HCT116 (cell line): ENCODE measurements around the gene TMEM238. TPM values are rescaled to one million over a fixed set of nuclear protein-coding genes. Genes with fewer than 3 reads are reported as not detected.
A peak's percentile ranks its signal among the peaks of the same experiment; 100 is the strongest.

Experiments
- ATAC-seq: fragments of 200-7000 bp; cut with Tn5 transposase; 2 replicates; pipeline ENCODE4 v1.9.1; 2020; ENCODE audit warnings: mild to moderate bottlenecking, moderate library complexity
- BruUV-seq: library from RNA; stranded (reverse); fragments of 400-500 nt; replicated peaks from 2 replicates; lab custom pipeline; 2021; lab: Mats Ljungman, UMichigan
- CTCF ChIA-PET: fragments of 300-600 bp; sonication (Branson Sonifier 250); formaldehyde crosslinking; loops from one replicate; lab custom pipeline; 2021; ENCODE audit warnings: antibody characterized with exemption; lab: Charles Lee
- POLR2A ChIA-PET: fragments of 300-600, 350-600 bp; sonication (Branson Sonifier 250); formaldehyde crosslinking; loops from one replicate; lab custom pipeline; 2021; ENCODE audit warnings: antibody characterized with exemption; lab: Charles Lee
- RAD21 ChIA-PET, 2 experiments: fragments of 300-600 bp; sonication (Branson Sonifier 250); formaldehyde crosslinking; loops; one replicate each; lab custom pipeline; 2023; ENCODE audit warnings: low total read pairs in 2 of 2; ENCODE audit not compliant: uncharacterized antibody in 2 of 2, unreplicated experiment in 2 of 2, low non-redundant PET in 1 of 2; lab: Charles Lee
- DNase-seq: peaks from one replicate; pipeline ENCODE4 v3.0.0-alpha.2; 2010; ENCODE audit warnings: low read depth, low spot score
- H2AFZ ChIP-seq: fragments of 200-600 bp; shearing (Covaris generic), sonication (generic); 2 replicates; pipeline ENCODE4 v1.6.1; 2017; ENCODE audit warnings: low read depth, mixed run types, mixed read lengths, antibody characterized with exemption, low read length; ENCODE audit not compliant: poor library complexity, severe bottlenecking
- H3K27ac ChIP-seq: 2 replicates; pipeline ENCODE4 v1.5.1; 2012; ENCODE audit warnings: low read depth, low read length
- H3K27me3 ChIP-seq: fragments of 200-600 bp; sonication (generic); 2 replicates; pipeline ENCODE4 v1.6.1; 2016; ENCODE audit warnings: mixed run types, low read length, mixed read lengths; ENCODE audit not compliant: insufficient read depth
- H3K36me3 ChIP-seq, 2 experiments: fragments of 200-500 bp in 1 of 2; fragments of 200-600 bp in 1 of 2; sonication (Bioruptor generic) in 1 of 2; sonication (generic) in 1 of 2; 2 replicates each; pipeline versions ENCODE4 v1.5.1 to v1.6.1; 2014 to 2016; ENCODE audit warnings: low read length in 2 of 2, inconsistent platforms in 1 of 2, mixed read lengths in 1 of 2, mixed run types in 1 of 2; ENCODE audit not compliant: insufficient read depth in 2 of 2, control insufficient read depth in 1 of 2
- H3K4me1 ChIP-seq, 2 experiments: fragments of 200-600 bp in 1 of 2; sonication (generic) in 1 of 2; 2 replicates each; pipeline versions ENCODE4 v1.5.1 to v1.6.1; 2012 to 2017; ENCODE audit warnings: low read length in 2 of 2, inconsistent platforms in 1 of 2, mild to moderate bottlenecking in 1 of 2, mixed read lengths in 1 of 2, mixed run types in 1 of 2, moderate library complexity in 1 of 2; ENCODE audit not compliant: insufficient read depth in 2 of 2, control insufficient read depth in 1 of 2
- H3K4me2 ChIP-seq: fragments of 200-600 bp; sonication (generic); 2 replicates; pipeline ENCODE4 v1.6.1; 2017; ENCODE audit warnings: mixed run types, low read length, mixed read lengths
- H3K4me3 ChIP-seq, 2 experiments: fragments of 200-600 bp in 1 of 2; sonication (generic) in 1 of 2; replicated peaks in 1 of 2; 2 replicates each; pipeline ENCODE4 v1.5.1; 2011 to 2016; ENCODE audit warnings: low read length in 2 of 2, control low read depth in 1 of 2, low read depth in 1 of 2, mild to moderate bottlenecking in 1 of 2, mixed read lengths in 1 of 2, mixed run types in 1 of 2
- H3K79me2 ChIP-seq: fragments of 200-600 bp; sonication (generic); 2 replicates; pipeline ENCODE4 v1.6.1; 2017; ENCODE audit warnings: mild to moderate bottlenecking, mixed run types, low read length, moderate library complexity, mixed read lengths; ENCODE audit not compliant: insufficient read depth
- H3K9ac ChIP-seq: fragments of 200-600 bp; sonication (generic); 2 replicates; pipeline ENCODE4 v1.6.1; 2016; ENCODE audit warnings: low read length, mixed read lengths
- H3K9me2 ChIP-seq: fragments of 200-600 bp; sonication (generic), shearing (Covaris generic); 2 replicates; pipeline ENCODE4 v1.6.1; 2017; ENCODE audit warnings: mixed run types, mild to moderate bottlenecking, moderate library complexity; ENCODE audit not compliant: insufficient read depth
- H3K9me3 ChIP-seq, 2 experiments: fragments of 200-500 bp in 1 of 2; fragments of 200-600 bp in 1 of 2; sonication (Bioruptor generic) in 1 of 2; sonication (generic) in 1 of 2; 2 replicates each; pipeline ENCODE4 v1.6.1; 2014 to 2017; ENCODE audit warnings: low read length in 2 of 2, mixed read lengths in 2 of 2, inconsistent platforms in 1 of 2, low read depth in 1 of 2, mild to moderate bottlenecking in 1 of 2, mixed run types in 1 of 2, moderate library complexity in 1 of 2; ENCODE audit not compliant: control insufficient read depth in 1 of 2, insufficient read depth in 1 of 2
- H4K20me1 ChIP-seq: fragments of 200-600 bp; sonication (generic), shearing (Covaris generic); 2 replicates; pipeline ENCODE4 v1.6.1; 2017; ENCODE audit warnings: mixed run types, mild to moderate bottlenecking, moderate library complexity; ENCODE audit not compliant: insufficient read depth
- CBX3 ChIP-seq: IDR thresholded peaks from 2 replicates; pipeline ENCODE4 v1.6.1; 2012; ENCODE audit warnings: low read depth
- ELF1 ChIP-seq: IDR thresholded peaks from 2 replicates; pipeline ENCODE4 v1.6.1; 2012; ENCODE audit warnings: low read depth, borderline replicate concordance
- EZH2 ChIP-seq: fragments of 200-600 bp; sonication (generic); IDR thresholded peaks from 2 replicates; pipeline ENCODE4 v1.6.1; 2017; ENCODE audit warnings: antibody characterized with exemption, mixed run types
- EZH2phosphoT487 ChIP-seq: fragments of 200-600 bp; IDR thresholded peaks from 2 replicates; pipeline ENCODE4 v1.6.1; 2018; ENCODE audit warnings: antibody characterized with exemption, borderline replicate concordance
- FOSL1 ChIP-seq: IDR thresholded peaks from 2 replicates; pipeline ENCODE4 v1.6.1; 2012; ENCODE audit warnings: low read depth
- JUND ChIP-seq: IDR thresholded peaks from 2 replicates; pipeline ENCODE4 v1.6.1; 2012
- POLR2A ChIP-seq: IDR thresholded peaks from 2 replicates; pipeline ENCODE4 v1.7.0; 2011; ENCODE audit warnings: borderline replicate concordance; ENCODE audit not compliant: insufficient read depth, insufficient read length; ENCODE audit errors: extremely low read depth
- POLR2AphosphoS5 ChIP-seq: IDR thresholded peaks from 2 replicates; pipeline ENCODE4 v1.6.1; 2011; ENCODE audit warnings: mild to moderate bottlenecking, low read depth, low read length, moderate library complexity
- RAD21 ChIP-seq: IDR thresholded peaks from 2 replicates; pipeline ENCODE4 v1.6.1; 2012; ENCODE audit warnings: low read depth, mild to moderate bottlenecking
- SP1 ChIP-seq: IDR thresholded peaks from 2 replicates; pipeline ENCODE4 v1.6.1; 2012; ENCODE audit warnings: low read depth
- TCF7L2 ChIP-seq: IDR thresholded peaks from 2 replicates; pipeline ENCODE4 v1.7.0; 2011; ENCODE audit warnings: borderline replicate concordance, inconsistent platforms; ENCODE audit not compliant: insufficient read depth, insufficient read length; ENCODE audit errors: extremely low read depth
- ZNF274 ChIP-seq: fragments of 200-500 bp; sonication (Bioruptor generic); IDR thresholded peaks from 2 replicates; pipeline ENCODE4 v1.6.1; 2014; ENCODE audit warnings: mild to moderate bottlenecking, low read depth, low read length, inconsistent platforms
- intact Hi-C: fragments of 100-400 bp; cut with micrococcal nuclease; formaldehyde crosslinking; loops from 2 replicates; pipeline ENCODE4 v1.10.0; 2022
- total RNA-seq: library from RNA; stranded (reverse); gene quantifications from one replicate; pipeline ENCODE4 v1.2.1, GENCODE V29; 2021; ENCODE audit not compliant: unreplicated experiment
- TF ChIP-seq, protein P1 (sequence below): IDR thresholded peaks from 2 replicates; pipeline ENCODE4 v1.6.1; 2012
- TF ChIP-seq, protein P2 (sequence below), 3 experiments: fragments of 200-600 bp in 1 of 3; sonication (generic) in 1 of 3; IDR thresholded peaks in 2 of 3; conservative IDR thresholded peaks in 1 of 3; 2 replicates each; pipeline ENCODE4 v1.5.1; 2012 to 2017; ENCODE audit warnings: low read depth in 2 of 3, low read length in 2 of 3, antibody characterized with exemption in 1 of 3, borderline replicate concordance in 1 of 3, control low read depth in 1 of 3, mild to moderate bottlenecking in 1 of 3, mixed read lengths in 1 of 3, mixed run types in 1 of 3, moderate library complexity in 1 of 3; ENCODE audit not compliant: insufficient read depth in 1 of 3
- TF ChIP-seq, protein P3 (sequence below): IDR thresholded peaks from 2 replicates; pipeline ENCODE4 v1.6.1; 2012; ENCODE audit warnings: low read depth
- TF ChIP-seq, protein P4 (sequence below): IDR thresholded peaks from 2 replicates; pipeline ENCODE4 v1.6.1; 2011; ENCODE audit warnings: mild to moderate bottlenecking, low read length, moderate library complexity; ENCODE audit not compliant: insufficient replicate concordance; ENCODE audit errors: extremely low read depth

Gene TMEM238
- total RNA-seq, 1 experiment from 2014 or later, result 21.0 TPM

DNA sequence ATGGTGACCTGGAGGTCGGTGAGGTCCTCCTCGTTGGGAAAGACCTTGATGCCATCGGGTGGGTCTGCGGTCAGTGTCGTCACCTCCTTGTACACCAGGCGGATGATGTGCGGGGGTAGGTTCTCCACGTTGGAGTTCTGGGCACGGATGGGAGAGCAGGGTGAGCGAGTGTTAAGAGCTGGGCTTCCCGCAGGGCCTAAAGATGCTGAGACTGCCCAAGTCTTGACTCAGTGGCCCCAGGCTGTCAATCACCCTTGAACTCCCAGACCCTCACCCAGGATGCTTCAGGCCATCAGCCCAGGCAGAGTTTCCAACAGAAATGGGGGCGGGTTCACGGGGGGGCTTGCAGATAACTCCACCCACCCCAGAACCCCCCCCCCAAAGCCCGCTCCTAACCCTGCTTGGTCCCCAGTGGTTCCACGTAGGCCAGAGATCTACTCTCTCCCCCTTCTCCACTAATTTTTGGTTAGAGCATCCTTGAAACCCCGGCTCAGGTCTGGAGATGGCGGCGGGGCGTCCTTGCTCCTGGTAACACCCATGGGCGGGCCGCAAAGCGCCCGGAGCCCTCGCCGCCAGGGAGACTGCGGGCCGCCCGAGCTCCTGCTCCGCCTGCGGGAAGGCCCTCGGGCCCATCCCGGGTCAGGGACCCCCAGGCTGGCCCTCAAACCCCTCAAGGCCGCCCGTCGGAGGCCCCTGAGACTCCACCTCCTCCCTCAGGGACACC lies 22.9 kb upstream of the TMEM238 start:
- Histone ChIP-seq H3K36me3 (peaks cover 33 to 43% of the 10 kb centered on the region in 2 experiments), H3K4me3 (peak overlapping the region; percentile 81 to 93), H2AFZ (no peak overlapping the region), H4K20me1 (peaks cover 17% of the 10 kb centered on the region; the same call in 1 of the 2 replicates), H3K4me2 (peak overlapping the region; percentile 83), H3K9me2 (no peaks in the 10 kb centered on the region), H3K79me2 (peaks cover 54% of the 10 kb centered on the region), H3K27me3 (no peaks in the 10 kb centered on the region), H3K4me1 (peaks cover 12 to 27% of the 10 kb centered on the region in 2 experiments)
- POLR2A ChIA-PET, result interaction anchor here (0.6 to 1.9 kb wide), 20 partner anchors 8 to 327 kb away, joined by 3 to 17 read pairs (median 6); partner anchors contain the start of genes HSPBP1, ISOC2, PPP6R1 and TMEM238
- BruUV-seq, result no TSS peak
- TF ChIP-seq SP1, result no peak
- TF ChIP-seq POLR2A, result no peak
- TF ChIP-seq, protein P1, sequence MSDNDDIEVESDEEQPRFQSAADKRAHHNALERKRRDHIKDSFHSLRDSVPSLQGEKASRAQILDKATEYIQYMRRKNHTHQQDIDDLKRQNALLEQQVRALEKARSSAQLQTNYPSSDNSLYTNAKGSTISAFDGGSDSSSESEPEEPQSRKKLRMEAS, result no peak
- TF ChIP-seq, protein P2, sequence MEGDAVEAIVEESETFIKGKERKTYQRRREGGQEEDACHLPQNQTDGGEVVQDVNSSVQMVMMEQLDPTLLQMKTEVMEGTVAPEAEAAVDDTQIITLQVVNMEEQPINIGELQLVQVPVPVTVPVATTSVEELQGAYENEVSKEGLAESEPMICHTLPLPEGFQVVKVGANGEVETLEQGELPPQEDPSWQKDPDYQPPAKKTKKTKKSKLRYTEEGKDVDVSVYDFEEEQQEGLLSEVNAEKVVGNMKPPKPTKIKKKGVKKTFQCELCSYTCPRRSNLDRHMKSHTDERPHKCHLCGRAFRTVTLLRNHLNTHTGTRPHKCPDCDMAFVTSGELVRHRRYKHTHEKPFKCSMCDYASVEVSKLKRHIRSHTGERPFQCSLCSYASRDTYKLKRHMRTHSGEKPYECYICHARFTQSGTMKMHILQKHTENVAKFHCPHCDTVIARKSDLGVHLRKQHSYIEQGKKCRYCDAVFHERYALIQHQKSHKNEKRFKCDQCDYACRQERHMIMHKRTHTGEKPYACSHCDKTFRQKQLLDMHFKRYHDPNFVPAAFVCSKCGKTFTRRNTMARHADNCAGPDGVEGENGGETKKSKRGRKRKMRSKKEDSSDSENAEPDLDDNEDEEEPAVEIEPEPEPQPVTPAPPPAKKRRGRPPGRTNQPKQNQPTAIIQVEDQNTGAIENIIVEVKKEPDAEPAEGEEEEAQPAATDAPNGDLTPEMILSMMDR (IDR thresholded peaks at IDR 0.05 in 2 of 3, conservative IDR thresholded peaks at IDR 0.05 in 1 of 3; ENCODE audit: borderline replicate concordance in 1 of 3, insufficient read depth in 1 of 3, low read depth in 2 of 3, low read length in 2 of 3), result no peak
- no peak for TF ChIP-seq ELF1
- no peak for TF ChIP-seq RAD21
- TF ChIP-seq POLR2AphosphoS5, result no peak
- no peak for TF ChIP-seq FOSL1
- TF ChIP-seq CBX3, result no peak
- TF ChIP-seq EZH2phosphoT487, result no peak
- no peak for TF ChIP-seq ZNF274
- no peak for TF ChIP-seq EZH2
- no peak for TF ChIP-seq JUND
- no peak for TF ChIP-seq TCF7L2
- TF ChIP-seq, protein P3, sequence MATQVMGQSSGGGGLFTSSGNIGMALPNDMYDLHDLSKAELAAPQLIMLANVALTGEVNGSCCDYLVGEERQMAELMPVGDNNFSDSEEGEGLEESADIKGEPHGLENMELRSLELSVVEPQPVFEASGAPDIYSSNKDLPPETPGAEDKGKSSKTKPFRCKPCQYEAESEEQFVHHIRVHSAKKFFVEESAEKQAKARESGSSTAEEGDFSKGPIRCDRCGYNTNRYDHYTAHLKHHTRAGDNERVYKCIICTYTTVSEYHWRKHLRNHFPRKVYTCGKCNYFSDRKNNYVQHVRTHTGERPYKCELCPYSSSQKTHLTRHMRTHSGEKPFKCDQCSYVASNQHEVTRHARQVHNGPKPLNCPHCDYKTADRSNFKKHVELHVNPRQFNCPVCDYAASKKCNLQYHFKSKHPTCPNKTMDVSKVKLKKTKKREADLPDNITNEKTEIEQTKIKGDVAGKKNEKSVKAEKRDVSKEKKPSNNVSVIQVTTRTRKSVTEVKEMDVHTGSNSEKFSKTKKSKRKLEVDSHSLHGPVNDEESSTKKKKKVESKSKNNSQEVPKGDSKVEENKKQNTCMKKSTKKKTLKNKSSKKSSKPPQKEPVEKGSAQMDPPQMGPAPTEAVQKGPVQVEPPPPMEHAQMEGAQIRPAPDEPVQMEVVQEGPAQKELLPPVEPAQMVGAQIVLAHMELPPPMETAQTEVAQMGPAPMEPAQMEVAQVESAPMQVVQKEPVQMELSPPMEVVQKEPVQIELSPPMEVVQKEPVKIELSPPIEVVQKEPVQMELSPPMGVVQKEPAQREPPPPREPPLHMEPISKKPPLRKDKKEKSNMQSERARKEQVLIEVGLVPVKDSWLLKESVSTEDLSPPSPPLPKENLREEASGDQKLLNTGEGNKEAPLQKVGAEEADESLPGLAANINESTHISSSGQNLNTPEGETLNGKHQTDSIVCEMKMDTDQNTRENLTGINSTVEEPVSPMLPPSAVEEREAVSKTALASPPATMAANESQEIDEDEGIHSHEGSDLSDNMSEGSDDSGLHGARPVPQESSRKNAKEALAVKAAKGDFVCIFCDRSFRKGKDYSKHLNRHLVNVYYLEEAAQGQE, result no peak
- TF ChIP-seq, protein P4, sequence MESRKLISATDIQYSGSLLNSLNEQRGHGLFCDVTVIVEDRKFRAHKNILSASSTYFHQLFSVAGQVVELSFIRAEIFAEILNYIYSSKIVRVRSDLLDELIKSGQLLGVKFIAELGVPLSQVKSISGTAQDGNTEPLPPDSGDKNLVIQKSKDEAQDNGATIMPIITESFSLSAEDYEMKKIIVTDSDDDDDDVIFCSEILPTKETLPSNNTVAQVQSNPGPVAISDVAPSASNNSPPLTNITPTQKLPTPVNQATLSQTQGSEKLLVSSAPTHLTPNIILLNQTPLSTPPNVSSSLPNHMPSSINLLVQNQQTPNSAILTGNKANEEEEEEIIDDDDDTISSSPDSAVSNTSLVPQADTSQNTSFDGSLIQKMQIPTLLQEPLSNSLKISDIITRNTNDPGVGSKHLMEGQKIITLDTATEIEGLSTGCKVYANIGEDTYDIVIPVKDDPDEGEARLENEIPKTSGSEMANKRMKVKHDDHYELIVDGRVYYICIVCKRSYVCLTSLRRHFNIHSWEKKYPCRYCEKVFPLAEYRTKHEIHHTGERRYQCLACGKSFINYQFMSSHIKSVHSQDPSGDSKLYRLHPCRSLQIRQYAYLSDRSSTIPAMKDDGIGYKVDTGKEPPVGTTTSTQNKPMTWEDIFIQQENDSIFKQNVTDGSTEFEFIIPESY, result no peak
- TF ChIP-seq, all 23 proteins: peak for 0
- ATAC-seq (peak; percentile 3), DNase-seq (no peak)
- Histone ChIP-seq H3K9ac (peak overlapping the region; percentile 99), H3K27ac (peak overlapping the region; percentile 95), H3K9me3 (no peaks in the 10 kb centered on the region)
- intact Hi-C loops, result no loop called here
- ChIA-PET CTCF (interaction anchor here (2.0 kb wide), 1 partner anchor 261 kb away, joined by 6 read pairs; no protein-coding TSS in a partner anchor), RAD21 (no interaction called here)
